ENCODE data around the gene TAF3.

TAF3 gene

GRCh38 chr10:7955446-7955845, 137.1 kb downstream of the TAF3 start:
- no peaks in the 10 kb centered on the region for H3K9me3 ChIP-seq (ENCODE audit: low read length)
- no peak overlapping the region for H3K4me3 ChIP-seq (ENCODE audit: low read length)
- no peaks in the 10 kb centered on the region for H3K4me1 ChIP-seq (ENCODE audit: insufficient read depth, low read length)
- H3K36me3 ChIP-seq (ENCODE audit: insufficient read depth, low read length): no peaks in the 10 kb centered on the region
- no peak overlapping the region for H2AFZ ChIP-seq (ENCODE audit: low read depth, low read length)
- H3K27me3 ChIP-seq (ENCODE audit: insufficient read depth, low read length): no peaks in the 10 kb centered on the region

- Histone ChIP-seq H3K36me3 (ENCODE audit: insufficient read depth, low read length) (no peaks in the 10 kb centered on the region), H2AFZ (ENCODE audit: low read depth, low read length) (no peak overlapping the region), H3K27me3 (ENCODE audit: insufficient read depth, low read length) (no peaks in the 10 kb centered on the region), H3K4me1 (ENCODE audit: insufficient read depth, low read length) (no peaks in the 10 kb centered on the region), H3K9me3 (ENCODE audit: low read length) (no peaks in the 10 kb centered on the region), H3K4me3 (ENCODE audit: low read length) (no peak overlapping the region)
These were observed 138.2 kb downstream of the TAF3 start for GRCh38 chr10:7956508-7956907.

GRCh38 chr10:7957591-7957990, 139.3 kb downstream of the TAF3 start:
- Histone ChIP-seq H3K4me1 (ENCODE audit: insufficient read depth, low read length) (no peaks in the 10 kb centered on the region), H3K36me3 (ENCODE audit: insufficient read depth, low read length) (no peaks in the 10 kb centered on the region), H3K27me3 (ENCODE audit: insufficient read depth, low read length) (no peaks in the 10 kb centered on the region), H3K4me3 (ENCODE audit: low read length) (no peak overlapping the region), H2AFZ (ENCODE audit: low read depth, low read length) (no peak overlapping the region), H3K9me3 (ENCODE audit: low read length) (no peaks in the 10 kb centered on the region)

- Histone ChIP-seq H3K36me3 (ENCODE audit: insufficient read depth, low read length) (no peaks in the 10 kb centered on the region), H3K27me3 (ENCODE audit: insufficient read depth, low read length) (no peaks in the 10 kb centered on the region), H2AFZ (ENCODE audit: low read depth, low read length) (no peak overlapping the region), H3K4me1 (ENCODE audit: insufficient read depth, low read length) (no peaks in the 10 kb centered on the region), H3K9me3 (ENCODE audit: low read length) (no peaks in the 10 kb centered on the region), H3K4me3 (ENCODE audit: low read length) (no peak overlapping the region)
These were observed 140.1 kb downstream of the TAF3 start for GRCh38 chr10:7958442-7958841.

- H3K4me3 ChIP-seq (ENCODE audit: low read length): no peak overlapping the region
- H3K36me3 ChIP-seq (ENCODE audit: insufficient read depth, low read length): peaks cover 12% of the 10 kb centered on the region
- H3K9me3 ChIP-seq (ENCODE audit: low read length): no peaks in the 10 kb centered on the region
- no peaks in the 10 kb centered on the region for H3K4me1 ChIP-seq (ENCODE audit: insufficient read depth, low read length)
- no peak overlapping the region for H2AFZ ChIP-seq (ENCODE audit: low read depth, low read length)
- H3K27me3 ChIP-seq (ENCODE audit: insufficient read depth, low read length): no peaks in the 10 kb centered on the region
These were observed 141.8 kb downstream of the TAF3 start for GRCh38 chr10:7960108-7960507.

GRCh38 chr10:7962592-7962991, 144.3 kb downstream of the TAF3 start:
- Histone ChIP-seq H3K27me3 (ENCODE audit: insufficient read depth, low read length) (no peaks in the 10 kb centered on the region), H3K4me1 (ENCODE audit: insufficient read depth, low read length) (no peaks in the 10 kb centered on the region), H3K9me3 (ENCODE audit: low read length) (no peaks in the 10 kb centered on the region), H3K4me3 (ENCODE audit: low read length) (no peak overlapping the region), H2AFZ (ENCODE audit: low read depth, low read length) (no peak overlapping the region), H3K36me3 (ENCODE audit: insufficient read depth, low read length) (peaks cover 16% of the 10 kb centered on the region)

GRCh38 chr10:7965457-7965856, 147.2 kb downstream of the TAF3 start:
- H3K4me3 ChIP-seq (ENCODE audit: low read length): no peak overlapping the region
- H3K9me3 ChIP-seq (ENCODE audit: low read length): no peaks in the 10 kb centered on the region
- no peak overlapping the region for H2AFZ ChIP-seq (ENCODE audit: low read depth, low read length)
- no peaks in the 10 kb centered on the region for H3K4me1 ChIP-seq (ENCODE audit: insufficient read depth, low read length)
- no peaks in the 10 kb centered on the region for H3K27me3 ChIP-seq (ENCODE audit: insufficient read depth, low read length)
- H3K36me3 ChIP-seq (ENCODE audit: insufficient read depth, low read length): peaks cover 16% of the 10 kb centered on the region

- H3K4me1 ChIP-seq (ENCODE audit: insufficient read depth, low read length): no peaks in the 10 kb centered on the region
- H3K36me3 ChIP-seq (ENCODE audit: insufficient read depth, low read length): peaks cover 16% of the 10 kb centered on the region
- no peaks in the 10 kb centered on the region for H3K27me3 ChIP-seq (ENCODE audit: insufficient read depth, low read length)
- H2AFZ ChIP-seq (ENCODE audit: low read depth, low read length): no peak overlapping the region
- H3K4me3 ChIP-seq (ENCODE audit: low read length): no peak overlapping the region
- no peaks in the 10 kb centered on the region for H3K9me3 ChIP-seq (ENCODE audit: low read length)
These were observed 148.7 kb downstream of the TAF3 start for GRCh38 chr10:7967035-7967434.

- Histone ChIP-seq H2AFZ (ENCODE audit: low read depth, low read length) (no peak overlapping the region), H3K36me3 (ENCODE audit: insufficient read depth, low read length) (peaks cover 16% of the 10 kb centered on the region), H3K27me3 (ENCODE audit: insufficient read depth, low read length) (no peaks in the 10 kb centered on the region), H3K4me3 (ENCODE audit: low read length) (no peak overlapping the region), H3K9me3 (ENCODE audit: low read length) (no peaks in the 10 kb centered on the region), H3K4me1 (ENCODE audit: insufficient read depth, low read length) (no peaks in the 10 kb centered on the region)
These were observed 150.3 kb downstream of the TAF3 start for GRCh38 chr10:7968510-7969112.

GRCh38 chr10:7969623-7970022, 151.3 kb downstream of the TAF3 start:
- Histone ChIP-seq H3K9me3 (ENCODE audit: low read length) (no peaks in the 10 kb centered on the region), H3K4me3 (ENCODE audit: low read length) (no peak overlapping the region), H3K27me3 (ENCODE audit: insufficient read depth, low read length) (no peaks in the 10 kb centered on the region), H3K4me1 (ENCODE audit: insufficient read depth, low read length) (no peaks in the 10 kb centered on the region), H2AFZ (ENCODE audit: low read depth, low read length) (no peak overlapping the region), H3K36me3 (ENCODE audit: insufficient read depth, low read length) (peaks cover 7% of the 10 kb centered on the region)

GRCh38 chr10:7971949-7972348, 153.6 kb downstream of the TAF3 start:
- Histone ChIP-seq H3K9me3 (ENCODE audit: low read length) (no peaks in the 10 kb centered on the region), H3K4me3 (ENCODE audit: low read length) (no peak overlapping the region), H3K4me1 (ENCODE audit: insufficient read depth, low read length) (no peaks in the 10 kb centered on the region), H2AFZ (ENCODE audit: low read depth, low read length) (no peak overlapping the region), H3K27me3 (ENCODE audit: insufficient read depth, low read length) (no peaks in the 10 kb centered on the region), H3K36me3 (ENCODE audit: insufficient read depth, low read length) (peaks cover 4% of the 10 kb centered on the region)

GRCh38 chr10:7972367-7972766, 154.1 kb downstream of the TAF3 start:
- Histone ChIP-seq H3K27me3 (ENCODE audit: insufficient read depth, low read length) (no peaks in the 10 kb centered on the region), H3K9me3 (ENCODE audit: low read length) (no peaks in the 10 kb centered on the region), H3K36me3 (ENCODE audit: insufficient read depth, low read length) (no peaks in the 10 kb centered on the region), H3K4me3 (ENCODE audit: low read length) (no peak overlapping the region), H2AFZ (ENCODE audit: low read depth, low read length) (no peak overlapping the region), H3K4me1 (ENCODE audit: insufficient read depth, low read length) (no peaks in the 10 kb centered on the region)

GRCh38 chr10:7980196-7980595, 161.9 kb downstream of the TAF3 start:
- Histone ChIP-seq H2AFZ (ENCODE audit: low read depth, low read length) (no peak overlapping the region), H3K4me1 (ENCODE audit: insufficient read depth, low read length) (no peaks in the 10 kb centered on the region), H3K4me3 (ENCODE audit: low read length) (no peak overlapping the region), H3K36me3 (ENCODE audit: insufficient read depth, low read length) (peaks cover 6% of the 10 kb centered on the region), H3K27me3 (ENCODE audit: insufficient read depth, low read length) (no peaks in the 10 kb centered on the region), H3K9me3 (ENCODE audit: low read length) (peaks cover 2% of the 10 kb centered on the region)

- peaks cover 6% of the 10 kb centered on the region for H3K36me3 ChIP-seq (ENCODE audit: insufficient read depth, low read length)
- no peaks in the 10 kb centered on the region for H3K4me1 ChIP-seq (ENCODE audit: insufficient read depth, low read length)
- H3K27me3 ChIP-seq (ENCODE audit: insufficient read depth, low read length): no peaks in the 10 kb centered on the region
- H2AFZ ChIP-seq (ENCODE audit: low read depth, low read length): no peak overlapping the region
- no peak overlapping the region for H3K4me3 ChIP-seq (ENCODE audit: low read length)
- H3K9me3 ChIP-seq (ENCODE audit: low read length): peaks cover 2% of the 10 kb centered on the region
These were observed 164.4 kb downstream of the TAF3 start for GRCh38 chr10:7982727-7983126.

Measured in neuron (in vitro differentiated cells).